HG03571 (cell line): ENCODE data around the gene ZMYND12.

Experiments used
- ATAC-seq: cut with Tn5 transposase; IDR thresholded peaks from one replicate; pipeline ENCODE4 v1.9.1; 2021; ENCODE audit not compliant: unreplicated experiment

The ZMYND12 gene

GRCh38 chr1:42442662-42443061, 13.2 kb downstream of the ZMYND12 start:
- ATAC-seq, result no peak

GRCh38 chr1:42439940-42440339, 15.9 kb downstream of the ZMYND12 start:
- ATAC-seq, result no peak

- ATAC-seq, result no peak
Observed at GRCh38 chr1:42434340-42434739, 21.5 kb downstream of the ZMYND12 start.

- no peak for ATAC-seq
Observed at GRCh38 chr1:42433369-42433768, 22.5 kb downstream of the ZMYND12 start.

GRCh38 chr1:42432714-42433113, 23.1 kb downstream of the ZMYND12 start:
- no peak for ATAC-seq

- no peak for ATAC-seq
Observed at GRCh38 chr1:42431514-42431913, 24.3 kb downstream of the ZMYND12 start.

GRCh38 chr1:42430286-42431135, 25.3 kb downstream of the ZMYND12 start:
- no peak for ATAC-seq

- no peak for ATAC-seq
Observed at GRCh38 chr1:42429603-42430002, 26.2 kb downstream of the ZMYND12 start.

- no peak for ATAC-seq
Observed at GRCh38 chr1:42427240-42427639, 28.6 kb downstream of the ZMYND12 start.

- no peak for ATAC-seq
Observed at GRCh38 chr1:42424201-42424600, 31.6 kb downstream of the ZMYND12 start.

GRCh38 chr1:42423681-42424080, 32.1 kb downstream of the ZMYND12 start:
- ATAC-seq, result no peak

GRCh38 chr1:42422737-42423136, 33.1 kb downstream of the ZMYND12 start:
- ATAC-seq, result no peak

- no peak for ATAC-seq
Observed at GRCh38 chr1:42420911-42421585, 34.8 kb downstream of the ZMYND12 start.

GRCh38 chr1:42420121-42420520, 35.7 kb downstream of the ZMYND12 start:
- ATAC-seq, result no peak

- ATAC-seq, result no peak
Observed at GRCh38 chr1:42419126-42419821, 36.5 kb downstream of the ZMYND12 start.

GRCh38 chr1:42418516-42418915, 37.3 kb downstream of the ZMYND12 start:
- no peak for ATAC-seq

- ATAC-seq, result no peak
Observed at GRCh38 chr1:42417166-42417565, 38.7 kb downstream of the ZMYND12 start.

- ATAC-seq, result no peak
Observed at GRCh38 chr1:42414551-42415496, 41.0 kb downstream of the ZMYND12 start.

GRCh38 chr1:42403880-42404400, 51.9 kb downstream of the ZMYND12 start:
- ATAC-seq, result no peak

GRCh38 chr1:42399315-42400100, 56.3 kb downstream of the ZMYND12 start:
- ATAC-seq, result no peak
